Trophoblast cell (in vitro differentiated cells and primary cell): Measurements from ENCODE around the gene PRKN.

ENCODE experiments used
- DNase-seq, 2 donors: peaks; one replicate each; pipeline ENCODE4 v3.0.0-alpha.2; 2016
- H2AFZ ChIP-seq: 2 replicates; pipeline ENCODE4 v1.6.1; 2013; ENCODE audit warnings: low read length, moderate library complexity, mild to moderate bottlenecking; ENCODE audit not compliant: insufficient read depth, poor library complexity
- H2AK5ac ChIP-seq: 2 replicates; pipeline ENCODE4 v1.6.1; 2013; ENCODE audit warnings: mild to moderate bottlenecking, low read length
- H2BK120ac ChIP-seq: 2 replicates; pipeline ENCODE4 v1.6.1; 2013; ENCODE audit warnings: low read length, mild to moderate bottlenecking, moderate library complexity; ENCODE audit not compliant: insufficient read depth, poor library complexity
- H2BK12ac ChIP-seq: 2 replicates; pipeline ENCODE4 v1.6.1; 2013; ENCODE audit warnings: mild to moderate bottlenecking, low read length, moderate library complexity
- H2BK5ac ChIP-seq: 2 replicates; pipeline ENCODE4 v1.6.1; 2013; ENCODE audit warnings: low read length, low read depth, moderate library complexity, mild to moderate bottlenecking; ENCODE audit not compliant: poor library complexity
- H3K14ac ChIP-seq: 2 replicates; pipeline ENCODE4 v1.6.1; 2013; ENCODE audit warnings: mild to moderate bottlenecking, low read length
- H3K18ac ChIP-seq: 2 replicates; pipeline ENCODE4 v1.6.1; 2013; ENCODE audit warnings: mild to moderate bottlenecking, low read length
- H3K23ac ChIP-seq: 2 replicates; pipeline ENCODE4 v1.6.1; 2013; ENCODE audit warnings: low read length
- H3K27ac ChIP-seq: 2 replicates; pipeline ENCODE4 v1.5.1; 2013; ENCODE audit warnings: low read depth, mild to moderate bottlenecking, inconsistent platforms, low read length, moderate library complexity
- H3K27me3 ChIP-seq: 2 replicates; pipeline ENCODE4 v1.6.1; 2013; ENCODE audit warnings: inconsistent platforms, mild to moderate bottlenecking, low read length, moderate library complexity; ENCODE audit not compliant: insufficient read depth
- H3K36me3 ChIP-seq, 2 experiments: 1 replicate in 1 of 2; 2 replicates in 1 of 2; pipeline ENCODE4 v1.6.1; 2013; ENCODE audit warnings: low read length in 2 of 2, mild to moderate bottlenecking in 2 of 2, moderate library complexity in 1 of 2; ENCODE audit not compliant: insufficient read depth in 2 of 2, control insufficient read depth in 1 of 2
- H3K4ac ChIP-seq: 2 replicates; pipeline ENCODE4 v1.6.1; 2013; ENCODE audit warnings: low read depth, mild to moderate bottlenecking, low read length, moderate library complexity
- H3K4me1 ChIP-seq, 2 experiments: 1 replicate in 1 of 2; 2 replicates in 1 of 2; pipeline ENCODE4 v1.6.1; 2013; ENCODE audit warnings: low read length in 2 of 2, mild to moderate bottlenecking in 2 of 2, moderate library complexity in 1 of 2; ENCODE audit not compliant: insufficient read depth in 2 of 2, control insufficient read depth in 1 of 2
- H3K4me2 ChIP-seq: 2 replicates; pipeline ENCODE4 v1.6.1; 2013; ENCODE audit warnings: inconsistent platforms, mild to moderate bottlenecking, low read length, moderate library complexity
- H3K4me3 ChIP-seq: 2 replicates; pipeline ENCODE4 v1.5.1; 2013; ENCODE audit warnings: mild to moderate bottlenecking, low read depth, low read length, inconsistent platforms
- H3K79me1 ChIP-seq: one replicate; pipeline ENCODE4 v1.6.1; 2013; ENCODE audit warnings: low read length
- H3K79me2 ChIP-seq: 2 replicates; pipeline ENCODE4 v1.6.1; 2013; ENCODE audit warnings: low read length, mild to moderate bottlenecking; ENCODE audit not compliant: control insufficient read depth, insufficient read depth, poor library complexity
- H3K9ac ChIP-seq: 2 replicates; pipeline ENCODE4 v1.6.1; 2013; ENCODE audit warnings: mild to moderate bottlenecking, low read length
- H3K9me3 ChIP-seq: 2 replicates; pipeline ENCODE4 v1.6.1; 2013; ENCODE audit warnings: low read depth, mild to moderate bottlenecking, control low read depth, inconsistent platforms, low read length; ENCODE audit not compliant: insufficient read depth
- H4K12ac ChIP-seq: 2 replicates; pipeline ENCODE4 v1.6.1; 2013; ENCODE audit warnings: low read depth, mild to moderate bottlenecking, low read length, moderate library complexity
- H4K8ac ChIP-seq: 2 replicates; pipeline ENCODE4 v1.6.1; 2013; ENCODE audit warnings: low read depth, mild to moderate bottlenecking, low read length, moderate library complexity
- H4K91ac ChIP-seq: one replicate; pipeline ENCODE4 v1.6.1; 2013; ENCODE audit warnings: low read depth, mild to moderate bottlenecking, low read length, moderate library complexity
- WGBS: extraction: QIAGEN DNeasy Blood & Tissue Kit; methylation state at CpG from one replicate; pipeline ENCODE4 v1.1.7; 2013; ENCODE audit warnings: missing lambda C conversion rate; ENCODE audit not compliant: insufficient read length, insufficient coverage; ENCODE audit errors: extremely low coverage; 5-methylcytosine and 5-hydroxymethylcytosine counted together

PRKN gene

DNA sequence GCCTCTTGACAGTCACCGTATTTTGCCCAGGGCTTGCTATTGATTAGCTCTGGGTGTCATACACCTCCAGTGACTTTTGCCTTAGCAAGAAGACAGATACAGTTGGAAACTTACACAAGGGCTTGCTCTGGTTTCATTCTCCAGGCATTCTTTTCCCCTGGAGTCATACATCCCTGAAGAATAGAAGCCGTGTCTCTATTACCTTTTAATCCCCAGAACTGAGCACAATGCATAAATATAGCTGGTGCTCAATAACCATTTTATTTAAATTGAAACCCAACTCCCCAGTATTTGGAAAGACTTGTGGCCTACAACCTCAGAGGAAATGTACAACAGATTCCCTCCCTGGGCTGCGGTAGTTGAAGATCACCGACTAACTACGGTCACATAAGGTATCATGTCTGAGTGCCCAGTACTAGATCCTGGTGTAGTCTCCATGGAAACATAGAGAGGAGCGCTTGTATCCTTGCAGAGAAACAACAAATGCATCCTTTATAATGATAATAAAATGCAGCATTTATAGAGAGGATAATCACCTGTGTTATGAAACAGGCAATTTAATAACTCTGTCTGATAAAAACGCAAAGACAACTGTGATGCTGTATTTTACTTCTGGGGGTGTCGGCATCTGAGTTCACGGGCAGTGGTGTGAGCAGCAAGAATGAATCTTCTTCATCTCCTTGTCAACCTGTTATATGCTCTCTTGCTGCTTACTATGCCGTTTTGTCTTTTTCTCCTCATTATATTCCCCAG, 1052.5 kb downstream of the PRKN start:
- no peak for DNase-seq
- peaks cover 1% of the 10 kb centered on the region for H3K9me3 ChIP-seq
- peaks cover 0 to 2% of the 10 kb centered on the region in 2 experiments for H3K4me1 ChIP-seq
- H2BK120ac ChIP-seq: no peak overlapping the region
- no peak overlapping the region for H2AK5ac ChIP-seq
- no peak overlapping the region for H3K14ac ChIP-seq
- H3K4ac ChIP-seq: no peak overlapping the region
- H3K27me3 ChIP-seq: no peaks in the 10 kb centered on the region
- H2BK5ac ChIP-seq: no peak overlapping the region
- H3K79me1 ChIP-seq: no peaks in the 10 kb centered on the region
- H3K36me3 ChIP-seq: no peaks in the 10 kb centered on the region
- H4K12ac ChIP-seq: no peak overlapping the region
- no peak overlapping the region for H3K18ac ChIP-seq
- no peak overlapping the region for H4K91ac ChIP-seq
- no peak overlapping the region for H2AFZ ChIP-seq
- no peak overlapping the region for H3K23ac ChIP-seq
- H3K4me3 ChIP-seq: no peak overlapping the region
- H3K79me2 ChIP-seq: no peaks in the 10 kb centered on the region
- 100% methylated on average over 1 of the region's 10 CpGs for WGBS
- no peak overlapping the region for H3K9ac ChIP-seq
- no peak overlapping the region for H4K8ac ChIP-seq
- H2BK12ac ChIP-seq: no peak overlapping the region
- H3K4me2 ChIP-seq: no peak overlapping the region
- no peak overlapping the region for H3K27ac ChIP-seq

DNA sequence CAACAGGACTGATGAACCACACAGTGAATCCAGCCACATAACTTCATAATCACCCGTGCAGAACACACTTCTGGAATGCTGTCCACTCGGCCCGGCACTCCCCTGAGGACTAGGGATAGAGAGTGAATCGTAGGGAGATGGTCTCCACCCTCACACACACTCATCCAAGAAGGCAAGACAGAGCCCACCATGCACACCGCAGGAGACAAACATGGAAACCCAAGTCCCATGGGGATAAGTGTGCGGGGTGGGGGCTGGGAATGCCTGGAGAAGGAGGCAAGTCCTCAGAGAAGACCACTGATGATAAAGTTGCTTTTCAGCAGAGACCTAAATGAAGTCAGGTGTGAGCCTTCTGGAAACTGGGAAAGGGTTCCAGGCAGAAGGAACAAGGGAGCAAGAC, 1054.5 kb downstream of the PRKN start:
- DNase-seq: no peak
- Histone ChIP-seq H3K18ac (no peak overlapping the region), H4K8ac (no peak overlapping the region), H3K4me2 (no peak overlapping the region), H3K27me3 (no peaks in the 10 kb centered on the region), H3K9me3 (peaks cover 1% of the 10 kb centered on the region), H2BK5ac (no peak overlapping the region), H3K4me3 (no peak overlapping the region), H3K9ac (no peak overlapping the region), H4K12ac (no peak overlapping the region), H3K79me2 (no peaks in the 10 kb centered on the region), H4K91ac (no peak overlapping the region), H3K79me1 (no peaks in the 10 kb centered on the region), H3K14ac (no peak overlapping the region), H3K4me1 (no peaks in the 10 kb centered on the region), H3K36me3 (no peaks in the 10 kb centered on the region), H3K4ac (no peak overlapping the region), H3K27ac (no peak overlapping the region), H2BK120ac (no peak overlapping the region), H2BK12ac (no peak overlapping the region), H3K23ac (no peak overlapping the region), H2AFZ (no peak overlapping the region), H2AK5ac (no peak overlapping the region)
- WGBS: no CpG with 5 or more reads among the region's 6 CpGs

DNA sequence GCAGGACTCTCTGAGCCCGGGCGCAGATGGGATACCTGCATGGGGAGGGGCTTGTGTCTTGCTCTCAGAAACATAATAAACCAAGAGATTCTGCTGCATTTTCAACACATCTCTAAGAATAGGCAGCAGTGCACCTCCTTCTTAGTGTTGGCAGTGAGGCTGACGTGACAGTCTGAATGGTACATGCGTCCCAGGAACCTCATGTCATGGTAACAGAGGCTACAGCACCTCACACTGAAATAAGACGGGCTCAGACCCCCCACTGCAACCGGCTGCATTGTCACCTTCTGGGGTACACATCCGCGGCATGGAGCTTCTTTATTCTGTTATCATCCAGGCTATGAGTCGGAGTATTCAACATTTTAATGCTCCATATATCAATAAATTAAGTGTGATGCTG, 1056.4 kb downstream of the PRKN start:
- H3K79me2 ChIP-seq: no peaks in the 10 kb centered on the region
- H3K18ac ChIP-seq: no peak overlapping the region
- no peak overlapping the region for H3K14ac ChIP-seq
- no peak overlapping the region for H3K4me3 ChIP-seq
- no peak overlapping the region for H3K4me2 ChIP-seq
- WGBS: no CpG with 5 or more reads among the region's 9 CpGs
- no peak overlapping the region for H4K91ac ChIP-seq
- H2BK5ac ChIP-seq: no peak overlapping the region
- H2AK5ac ChIP-seq: no peak overlapping the region
- no peak overlapping the region for H3K27ac ChIP-seq
- H3K9me3 ChIP-seq: peaks cover 1% of the 10 kb centered on the region
- H3K79me1 ChIP-seq: no peaks in the 10 kb centered on the region
- no peak overlapping the region for H3K4ac ChIP-seq
- no peak overlapping the region for H3K23ac ChIP-seq
- DNase-seq: peak in 1 of 2 donors; percentile 14
- H4K12ac ChIP-seq: no peak overlapping the region
- H3K9ac ChIP-seq: no peak overlapping the region
- H3K36me3 ChIP-seq: no peaks in the 10 kb centered on the region
- H3K4me1 ChIP-seq: no peaks in the 10 kb centered on the region
- H2BK12ac ChIP-seq: no peak overlapping the region
- no peaks in the 10 kb centered on the region for H3K27me3 ChIP-seq
- no peak overlapping the region for H2AFZ ChIP-seq
- H4K8ac ChIP-seq: no peak overlapping the region
- no peak overlapping the region for H2BK120ac ChIP-seq

DNA sequence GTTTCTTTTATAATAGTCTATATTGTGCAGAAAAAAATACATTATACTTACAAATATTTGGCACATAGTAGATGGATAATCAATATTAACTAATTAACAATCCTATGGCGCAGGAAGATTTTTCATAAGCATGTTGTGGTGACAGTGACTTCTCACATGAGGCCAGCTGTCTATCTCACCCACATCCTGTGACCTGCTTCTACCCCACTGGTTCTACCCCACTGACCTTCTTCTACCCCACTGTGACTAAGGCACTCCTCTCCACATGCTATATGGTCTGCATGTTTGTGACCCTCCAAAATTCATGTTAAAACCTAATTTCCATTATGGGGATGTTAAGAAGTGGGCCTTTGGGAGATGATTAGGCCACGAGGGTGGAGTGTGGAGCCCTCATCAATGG, 1058.9 kb downstream of the PRKN start:
- Histone ChIP-seq H3K27ac (no peak overlapping the region), H4K12ac (no peak overlapping the region), H3K18ac (no peak overlapping the region), H4K91ac (no peak overlapping the region), H3K9ac (no peak overlapping the region), H3K4ac (no peak overlapping the region), H2BK120ac (no peak overlapping the region), H2BK12ac (no peak overlapping the region), H3K4me1 (no peaks in the 10 kb centered on the region), H3K79me2 (no peaks in the 10 kb centered on the region), H3K4me2 (no peak overlapping the region), H2AK5ac (no peak overlapping the region), H3K14ac (no peak overlapping the region), H3K27me3 (no peaks in the 10 kb centered on the region), H3K36me3 (no peaks in the 10 kb centered on the region), H2BK5ac (no peak overlapping the region), H4K8ac (no peak overlapping the region), H3K23ac (no peak overlapping the region), H3K9me3 (peaks cover 3% of the 10 kb centered on the region), H2AFZ (no peak overlapping the region), H3K79me1 (no peaks in the 10 kb centered on the region), H3K4me3 (no peak overlapping the region)
- DNase-seq: no peak
- WGBS: no CpG with 5 or more reads among the region's 2 CpGs
